ENCODE measurements around the gene GRIN3B.

Gene GRIN3B

GRCh38 chr19:982567-983170 lies 17.6 kb upstream of the GRIN3B start:
- peak; percentile 96 for TF ChIP-seq CTCF (IDR thresholded peaks at IDR 0.05)

- TF ChIP-seq CTCF (IDR thresholded peaks at IDR 0.05) = no peak
These were observed 15.9 kb upstream of the GRIN3B start, which contains the start of gene WDR18 for GRCh38 chr19:984165-984967. Gene WDR18 (plus strand): TSS chr19:984345. CDS start chr19:984354, 9 bp downstream.

- TF ChIP-seq CTCF (IDR thresholded peaks at IDR 0.05) = no peak
These were observed 14.1 kb upstream of the GRIN3B start for GRCh38 chr19:986083-986482.

- no peak for TF ChIP-seq CTCF (IDR thresholded peaks at IDR 0.05)
These were observed 12.1 kb upstream of the GRIN3B start for GRCh38 chr19:988081-988480.

- no peak for TF ChIP-seq CTCF (IDR thresholded peaks at IDR 0.05)
These were observed 11.7 kb upstream of the GRIN3B start for GRCh38 chr19:988510-988909.

GRCh38 chr19:989381-990081 lies 10.7 kb upstream of the GRIN3B start:
- peak; percentile 30; the same call in 1 of the 2 replicates for TF ChIP-seq CTCF (IDR thresholded peaks at IDR 0.05)

GRCh38 chr19:990119-990571 lies 10.1 kb upstream of the GRIN3B start:
- TF ChIP-seq CTCF (IDR thresholded peaks at IDR 0.05) = no peak

Measured in LNCAP (cell line).